NCI-H460 (cell line): ENCODE measurements around the gene ZMPSTE24. TPM values are rescaled to one million over a fixed set of nuclear protein-coding genes. Genes with fewer than 3 reads are reported as not detected.
"Not testable (repeated sequence)": the region's sequence is repeated elsewhere in the genome, so short reads cannot be mapped to it uniquely, and the experiment has no call there.

ENCODE experiments used
- DNase-seq: peaks from one replicate; pipeline ENCODE4 v3.0.0-alpha.2; 2016; ENCODE audit warnings: low read depth; ENCODE audit errors: extremely low read depth
- polyA plus RNA-seq: library from polyadenylated mRNA; depleted of rRNA; stranded (reverse); fragments of >200 nt; gene quantifications from 2 replicates; pipeline ENCODE4 v1.2.3, GENCODE V29; 2014; cell fraction: nucleus; rRNA removed
- total RNA-seq: library from RNA; depleted of rRNA; stranded (reverse); fragments of >200 nt; shearing (Covaris generic); gene quantifications from 2 replicates; pipeline ENCODE4 v1.2.3, GENCODE V29; 2014; rRNA removed

ZMPSTE24 gene
- total RNA-seq = 91.7 and 92.2 TPM in 2 replicates
- polyA plus RNA-seq = 54.9 and 66.1 TPM in 2 replicates

DNA sequence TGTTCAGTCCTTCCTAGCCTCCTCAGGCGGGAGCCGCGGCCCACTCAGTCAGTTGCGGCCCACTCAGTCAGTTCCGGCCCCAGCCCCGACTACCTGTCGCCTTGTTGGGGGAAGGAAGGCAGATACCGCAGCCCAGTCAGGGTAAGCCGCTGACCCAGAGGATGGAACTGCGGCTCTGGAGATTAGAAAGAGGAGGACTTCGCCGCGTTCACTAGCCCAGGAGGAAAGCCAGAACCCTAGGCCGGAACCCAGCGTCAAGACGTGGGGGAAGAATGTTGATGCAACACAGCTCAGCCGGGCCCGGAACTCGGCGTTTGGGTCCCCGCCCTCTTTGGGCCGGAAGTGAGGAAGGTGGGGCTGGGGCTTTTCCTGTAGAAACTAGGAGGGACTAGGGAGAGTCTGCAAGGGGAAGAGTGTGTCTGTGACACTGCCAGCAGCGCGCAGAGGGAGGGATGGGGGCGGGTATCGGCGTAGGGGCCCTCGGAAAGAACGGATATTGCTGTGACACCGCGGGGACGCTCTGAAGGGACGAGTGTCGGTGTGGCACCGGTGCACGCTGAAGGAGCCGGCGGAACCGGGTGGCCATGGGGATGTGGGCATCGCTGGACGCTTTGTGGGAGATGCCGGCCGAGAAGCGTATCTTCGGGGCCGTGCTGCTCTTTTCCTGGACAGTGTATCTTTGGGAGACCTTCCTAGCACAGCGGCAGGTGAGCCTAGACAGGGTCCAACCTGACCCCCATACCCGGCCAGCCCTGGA is at the start of gene ZMPSTE24:
TSS of gene ZMPSTE24 (plus strand) at position 549 of the 757 bp plus-strand sequence. CDS start at position 585, 36 bp downstream.
- peak; percentile 93 for DNase-seq

DNA sequence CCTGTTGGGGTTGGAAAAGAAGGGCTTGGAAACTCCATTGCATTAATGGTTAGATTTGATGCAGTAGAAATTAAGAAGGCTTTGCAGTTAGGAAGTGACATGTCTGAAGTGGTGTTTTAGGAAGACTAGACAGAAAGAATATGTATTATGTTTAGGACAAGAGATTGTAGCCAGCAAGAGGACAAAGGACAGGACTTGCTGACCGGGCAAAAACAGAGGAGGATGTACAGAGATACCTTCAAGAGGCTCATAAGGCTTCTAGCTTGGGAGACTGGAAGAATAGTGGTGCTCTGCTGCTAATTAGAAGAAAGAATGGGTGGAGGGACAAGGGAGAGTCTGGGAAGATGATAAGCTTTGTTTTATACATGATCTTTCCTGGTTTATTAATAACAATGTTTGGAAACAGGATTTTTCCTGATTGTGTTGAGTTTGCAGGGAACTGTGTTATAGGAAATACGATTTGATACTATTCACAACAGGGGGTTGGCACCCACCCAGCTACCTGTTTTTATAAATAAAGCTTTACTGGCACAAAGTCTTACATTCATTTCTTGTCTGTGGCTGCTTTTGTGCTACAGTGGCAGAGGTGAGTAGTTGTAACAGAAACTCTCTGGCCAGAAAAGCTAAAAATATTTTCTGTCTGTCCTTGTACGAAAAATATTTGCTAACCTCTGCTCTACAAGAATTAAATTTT is 47.4 kb upstream of the ZMPSTE24 start:
- no peak for DNase-seq

DNA sequence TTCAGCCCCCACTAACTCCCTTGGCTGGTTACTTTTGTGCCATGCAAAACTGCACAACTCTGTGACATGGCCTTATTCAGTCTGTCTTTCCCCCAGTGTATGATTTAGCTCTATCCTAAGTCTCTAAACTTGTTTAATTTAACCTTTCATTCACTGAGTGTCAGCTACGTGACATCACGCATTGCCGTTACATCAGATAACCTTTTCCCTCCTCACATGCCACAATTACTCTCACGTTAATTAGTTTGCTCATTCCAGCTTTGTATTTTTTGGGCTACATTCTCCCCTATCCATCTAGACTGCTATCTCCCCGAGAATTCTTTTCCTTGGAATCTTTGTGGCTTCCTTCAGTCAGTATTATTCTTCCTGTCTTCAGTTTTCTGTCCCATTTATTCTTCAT is 39.7 kb upstream of the ZMPSTE24 start:
- no peak for DNase-seq

DNA sequence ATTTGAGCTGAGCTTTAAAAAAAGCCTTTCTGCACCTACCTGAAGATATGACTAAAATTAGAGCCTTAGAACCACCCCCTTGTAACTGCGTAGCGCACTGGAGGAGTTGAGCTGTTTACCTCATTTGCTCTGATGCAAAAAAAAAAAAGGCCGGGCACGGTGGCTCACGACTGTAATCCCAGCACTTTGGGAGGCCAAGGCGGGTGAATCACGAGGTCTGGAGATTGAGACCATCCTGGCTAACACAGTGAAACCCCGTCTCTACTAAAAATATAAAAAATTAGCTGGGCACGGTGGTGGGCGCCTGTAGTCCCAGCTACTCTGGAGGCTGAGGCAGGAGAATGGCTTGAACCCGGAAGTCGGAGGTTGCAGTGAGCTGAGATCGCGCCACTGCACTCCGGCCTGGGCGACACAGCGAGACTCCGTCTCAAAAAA is 36.5 kb upstream of the ZMPSTE24 start:
- DNase-seq = not testable (repeated sequence)

DNA sequence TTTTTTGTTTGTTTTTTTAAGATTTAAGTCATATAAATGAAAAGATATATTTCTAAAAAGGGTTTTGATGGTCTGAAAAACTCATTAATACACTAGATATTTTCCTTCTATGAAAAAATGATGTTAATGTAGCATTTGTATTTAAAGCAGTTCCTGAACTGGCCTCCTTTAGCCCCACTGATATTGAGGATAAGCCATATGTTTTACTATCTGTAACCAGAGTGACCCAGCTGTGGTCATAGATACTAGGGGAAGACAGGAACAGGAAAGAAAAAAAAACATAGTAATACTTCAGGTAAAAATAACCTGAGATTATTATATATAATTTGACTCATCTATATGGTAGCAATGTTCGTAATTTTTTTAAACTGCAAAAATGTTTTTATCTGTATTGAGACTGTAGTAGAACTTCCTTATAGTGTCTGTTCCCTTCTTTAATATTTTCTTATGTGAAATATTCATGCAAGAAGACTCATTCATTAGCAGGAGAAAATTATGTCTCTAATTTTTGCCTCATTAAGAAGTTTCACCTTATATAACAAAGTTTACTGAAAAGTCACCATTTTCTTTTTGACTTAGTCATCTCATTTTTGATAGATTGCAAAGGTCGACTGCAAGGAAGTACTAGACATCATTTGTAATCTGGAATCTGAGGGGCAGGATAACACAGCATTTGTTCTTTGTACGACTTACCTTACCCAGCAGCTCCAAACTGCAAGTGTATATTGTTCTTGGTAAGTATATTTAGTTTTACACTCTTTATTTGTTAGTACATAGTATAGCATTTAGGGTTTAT is 35.9 kb upstream of the ZMPSTE24 start:
- DNase-seq = no peak

DNA sequence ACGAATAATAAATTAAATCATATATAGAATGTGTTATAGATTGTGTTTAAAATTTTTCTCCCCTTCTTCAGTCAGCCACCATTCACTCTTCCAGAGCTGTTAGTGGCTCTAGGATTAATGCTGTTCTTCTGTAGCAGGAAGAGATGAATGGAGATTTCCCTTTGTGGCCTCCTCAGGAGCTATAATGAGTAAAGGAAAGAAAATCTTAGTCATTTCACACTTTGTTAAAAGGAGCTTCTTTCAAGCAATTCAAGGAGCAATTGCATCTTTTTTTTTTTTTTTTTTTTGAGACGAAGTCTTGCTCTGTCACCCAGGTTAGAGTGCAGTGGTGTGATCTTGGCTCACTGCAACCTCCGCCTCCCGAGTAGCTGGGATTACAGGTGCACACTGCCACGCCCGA is 34.0 kb upstream of the ZMPSTE24 start:
- DNase-seq = no peak

DNA sequence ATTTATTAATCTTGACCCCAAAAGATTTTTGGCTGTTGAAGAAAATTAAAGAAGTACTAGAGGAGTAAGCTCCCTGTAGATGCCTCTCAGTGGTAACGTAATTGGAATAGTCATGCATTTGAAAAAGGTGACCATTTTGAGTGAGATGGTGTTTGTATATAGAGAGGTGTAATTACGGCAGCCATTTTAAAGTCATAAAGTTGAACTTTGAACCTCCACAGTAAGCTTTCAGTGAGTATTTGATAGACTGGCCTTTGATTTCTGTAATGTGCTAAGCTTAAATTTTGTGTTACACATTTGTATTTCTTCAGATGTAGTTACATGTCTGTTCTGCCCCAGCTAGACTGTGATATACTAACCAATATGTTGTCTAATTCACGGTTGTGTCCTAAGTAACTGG is 31.8 kb upstream of the ZMPSTE24 start:
- DNase-seq = no peak

DNA sequence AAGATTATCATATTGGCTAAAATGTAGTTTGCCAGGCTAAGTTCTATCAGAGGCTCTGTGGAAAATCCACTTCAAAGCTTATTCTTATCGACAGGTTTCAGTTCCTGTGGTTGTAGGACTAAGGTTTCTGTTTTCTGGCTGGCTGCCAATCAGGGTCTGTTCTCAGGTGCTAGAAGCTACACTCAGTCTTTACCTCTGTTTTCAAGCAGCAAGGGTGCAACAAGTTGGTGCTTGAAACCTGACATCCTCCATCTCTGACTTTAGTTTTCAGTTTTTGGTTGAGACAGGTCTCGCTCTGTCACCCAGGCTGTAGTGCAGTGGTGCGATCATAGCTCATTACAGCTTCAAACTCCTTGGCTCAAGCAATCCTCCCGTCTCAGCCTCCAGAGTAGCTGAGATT is 25.6 kb upstream of the ZMPSTE24 start:
- DNase-seq = no peak

DNA sequence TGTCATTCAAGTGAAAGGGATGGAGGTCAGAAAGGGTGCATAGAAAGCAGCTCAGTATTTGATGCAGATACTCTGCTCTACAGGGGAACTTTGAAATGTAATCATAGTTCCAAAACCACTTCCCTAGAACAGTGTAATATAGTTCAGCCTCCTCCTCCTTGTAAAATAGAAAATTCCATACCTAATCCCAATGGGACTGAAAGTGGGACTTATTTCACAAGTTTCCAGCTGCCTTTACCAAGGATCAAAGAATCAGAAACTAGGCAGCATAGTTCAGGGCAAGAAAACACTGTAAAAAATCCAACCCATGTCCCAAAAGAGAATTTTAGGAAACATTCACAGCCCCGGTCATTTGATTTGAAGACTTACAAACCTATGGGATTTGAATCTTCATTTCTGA is 18.4 kb upstream of the ZMPSTE24 start:
- DNase-seq = no peak

DNA sequence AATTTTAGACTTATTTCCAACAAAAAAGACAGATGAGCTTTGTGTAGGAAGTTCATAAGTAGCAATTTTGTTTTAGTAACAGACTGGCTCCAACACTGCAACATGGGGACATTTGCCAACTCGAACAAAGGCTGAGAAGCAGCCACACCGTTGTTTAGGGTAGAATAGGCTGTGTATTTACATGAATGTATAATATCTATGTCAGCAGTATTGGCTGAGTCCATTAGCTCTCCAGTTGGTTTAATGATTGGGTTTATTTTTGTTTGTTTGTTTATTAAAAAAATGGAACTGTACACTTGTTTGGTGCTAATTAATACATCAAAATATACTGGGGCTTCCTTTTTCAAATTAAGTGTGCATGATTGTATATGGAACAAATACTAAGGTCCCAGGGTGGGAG is 17.6 kb upstream of the ZMPSTE24 start:
- DNase-seq = no peak

DNA sequence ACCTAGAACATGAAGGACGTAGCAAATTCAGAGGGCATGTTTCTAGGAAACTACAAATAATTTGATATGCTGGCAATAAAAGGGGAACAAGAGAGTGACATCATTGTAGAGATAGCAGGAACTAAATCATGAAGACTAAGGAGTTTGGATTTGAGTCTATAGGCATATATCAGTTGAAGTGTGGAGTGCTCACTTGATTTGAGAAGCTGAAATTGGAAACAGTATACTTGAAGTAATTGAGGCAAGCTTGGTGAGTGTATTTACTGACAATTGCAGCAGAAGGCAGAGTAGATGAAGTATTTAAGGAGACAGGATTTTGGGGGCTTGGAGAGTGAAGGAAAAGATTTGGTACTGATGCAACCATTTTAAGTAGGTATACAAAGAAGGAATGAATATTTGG is 16.7 kb upstream of the ZMPSTE24 start:
- DNase-seq = no peak

DNA sequence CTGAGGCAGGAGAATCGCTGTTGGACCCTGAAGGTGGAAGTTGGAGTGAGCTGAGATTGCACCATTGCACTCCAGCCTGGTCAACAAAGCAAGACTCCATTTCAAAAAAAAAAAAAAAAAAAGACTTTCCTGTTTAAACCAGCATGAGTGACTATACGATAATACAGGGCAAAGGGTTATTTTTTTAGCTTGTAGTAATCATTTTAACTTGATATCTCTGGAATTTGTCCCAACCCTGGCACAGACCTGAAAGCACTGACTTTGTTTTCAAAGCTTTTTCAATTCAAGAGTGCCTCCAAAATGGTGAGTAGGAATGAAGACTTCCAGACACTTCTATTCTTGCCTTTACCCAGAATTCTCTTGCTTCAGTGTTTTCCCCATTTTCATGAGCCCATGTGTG is 14.7 kb upstream of the ZMPSTE24 start:
- no peak for DNase-seq

DNA sequence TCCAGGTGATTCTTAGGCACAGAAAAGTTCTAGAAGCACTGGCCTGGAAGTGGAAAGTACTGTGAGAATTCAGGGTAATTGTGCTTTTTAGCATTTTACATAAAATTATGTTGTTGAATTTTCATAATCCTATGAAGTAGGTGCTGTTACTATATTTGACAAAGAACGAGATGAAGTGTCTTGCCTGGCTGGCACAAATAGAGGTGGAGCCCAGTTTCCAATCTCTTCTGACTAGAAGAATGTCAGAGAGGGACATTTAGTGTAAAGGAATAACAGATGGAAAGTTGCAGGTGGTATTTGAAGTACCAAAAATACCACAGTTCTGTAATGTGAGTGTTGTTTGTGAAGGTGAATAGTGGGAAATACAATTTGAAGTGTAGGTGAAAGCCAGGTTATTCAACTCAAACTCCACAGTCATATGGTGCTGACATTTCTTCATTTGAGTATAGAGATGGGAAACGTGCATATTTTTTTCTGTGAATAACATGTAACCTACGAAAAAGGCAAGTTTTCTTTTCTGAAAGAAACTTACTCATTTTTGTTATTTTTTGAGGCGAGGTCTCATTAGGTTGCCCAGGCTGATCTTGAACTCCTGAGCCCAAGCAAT is 13.8 kb upstream of the ZMPSTE24 start:
- DNase-seq = no peak

DNA sequence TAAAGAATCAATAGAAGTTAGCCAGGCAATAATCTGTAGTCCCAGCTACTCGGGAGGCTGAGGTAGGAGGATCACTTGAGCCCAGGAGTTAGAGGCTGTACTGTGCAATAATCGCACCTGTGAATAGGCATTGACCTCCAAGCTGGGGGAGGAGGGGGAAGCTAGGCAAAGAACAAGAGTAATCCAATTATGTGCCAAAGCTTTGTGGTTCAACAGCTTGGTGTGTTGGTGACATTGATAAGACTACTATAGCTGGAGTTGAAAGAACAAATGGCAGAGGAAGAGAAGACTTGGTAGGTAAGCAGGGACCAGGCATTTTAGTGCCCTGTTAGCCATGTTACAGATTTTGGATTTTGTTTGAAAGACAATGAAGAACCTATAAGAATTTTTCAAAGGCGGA is 12.3 kb upstream of the ZMPSTE24 start:
- DNase-seq = no peak

DNA sequence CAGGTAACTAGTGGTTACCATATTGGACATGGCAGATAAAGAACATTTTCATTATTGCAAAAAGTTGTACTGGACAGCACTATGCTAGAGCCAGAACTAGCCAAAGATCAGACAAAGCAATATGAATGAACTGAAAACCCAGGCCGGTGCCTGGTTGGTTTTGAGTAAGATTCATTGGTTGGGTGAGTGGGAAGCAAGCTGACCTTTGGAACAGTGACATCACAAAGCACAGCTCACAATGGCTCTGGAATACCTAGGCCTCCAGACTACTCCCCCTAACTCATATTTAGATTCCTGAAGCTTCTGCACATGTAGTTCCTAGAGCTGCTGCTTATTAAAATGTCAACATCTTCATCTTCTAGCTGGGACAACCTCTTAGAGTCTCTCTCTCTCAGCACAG is 10.4 kb upstream of the ZMPSTE24 start, which contains the start of gene TMCO2:
TSS of gene TMCO2 (plus strand) at position 283 of the 400 bp plus-strand sequence. CDS start at position 340, 57 bp downstream.
- DNase-seq = no peak

DNA sequence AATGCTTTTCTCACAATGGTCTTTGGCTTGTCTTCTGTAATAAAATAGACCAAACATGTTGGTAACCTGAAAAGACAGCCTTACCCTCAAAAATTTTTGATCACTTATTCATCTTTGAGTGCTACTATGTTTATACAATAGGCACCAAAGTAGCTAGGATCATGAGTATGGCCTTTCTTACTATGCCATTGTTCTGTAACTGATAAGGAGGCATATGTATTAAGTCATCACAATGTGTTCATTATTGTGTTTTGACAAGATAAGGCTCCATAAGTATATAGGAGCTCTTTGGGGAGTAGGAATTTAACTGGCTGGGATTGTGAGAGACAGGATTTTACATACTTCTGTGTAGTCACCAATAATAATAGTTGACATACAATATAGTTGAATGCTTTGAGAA is 9.6 kb upstream of the ZMPSTE24 start:
- DNase-seq = no peak

DNA sequence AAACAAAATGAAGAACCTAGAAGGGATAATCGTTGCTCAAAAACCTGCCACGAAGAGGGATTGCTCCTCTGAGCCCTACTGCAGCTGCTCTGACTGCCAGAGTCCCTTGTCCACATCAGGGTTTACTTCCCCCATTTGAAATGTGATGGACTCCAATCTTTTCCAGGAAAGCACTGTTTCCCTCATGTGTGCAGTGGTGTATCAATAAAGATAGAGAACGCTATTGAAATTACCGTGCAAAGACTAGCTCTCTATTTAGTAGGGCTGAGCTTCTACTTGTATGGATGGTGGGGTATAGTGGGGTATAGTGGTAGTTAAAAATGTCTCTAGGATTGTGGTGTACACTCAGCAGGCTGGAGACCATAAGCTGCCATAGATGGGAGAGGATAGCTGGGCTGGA is 6.6 kb upstream of the ZMPSTE24 start:
- no peak for DNase-seq

DNA sequence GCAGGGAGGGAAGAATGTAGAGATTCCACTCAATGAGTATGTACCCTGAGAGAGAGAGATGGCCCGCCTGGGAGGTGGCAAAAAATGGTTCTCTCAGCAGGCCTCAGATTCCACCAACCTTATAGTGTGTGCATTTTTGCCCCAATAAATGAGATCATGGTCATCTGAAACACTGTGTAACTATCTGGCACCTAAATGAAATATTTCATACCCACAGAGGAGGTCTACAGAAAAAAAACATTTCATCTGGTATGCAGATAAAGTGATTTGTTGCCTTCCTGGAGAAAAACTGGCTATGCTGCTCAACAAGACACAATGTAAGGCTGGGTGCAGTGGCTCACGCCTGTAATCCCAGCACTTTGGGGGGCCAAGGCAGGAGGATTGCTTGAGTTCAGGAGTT is 5.4 kb upstream of the ZMPSTE24 start:
- DNase-seq = no peak

DNA sequence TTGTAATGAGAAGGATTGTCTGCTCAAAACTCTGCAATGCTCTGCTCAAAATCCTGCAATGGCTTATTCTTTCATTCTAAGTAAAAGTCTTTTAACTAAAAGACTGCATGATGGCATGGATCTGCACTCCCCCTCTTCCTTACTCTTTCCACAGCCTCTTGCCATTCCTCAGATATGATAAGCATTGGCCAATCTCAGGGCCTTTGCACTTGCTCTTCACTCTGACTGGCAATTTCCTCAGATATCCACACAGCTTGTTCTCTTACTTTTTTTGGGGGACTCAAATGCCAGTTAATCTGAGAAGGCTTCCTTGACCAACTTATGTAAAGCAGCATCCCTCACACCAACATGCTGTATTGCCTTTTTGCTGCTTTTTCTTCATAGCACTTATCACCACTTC is 2.8 kb upstream of the ZMPSTE24 start:
- no peak for DNase-seq

DNA sequence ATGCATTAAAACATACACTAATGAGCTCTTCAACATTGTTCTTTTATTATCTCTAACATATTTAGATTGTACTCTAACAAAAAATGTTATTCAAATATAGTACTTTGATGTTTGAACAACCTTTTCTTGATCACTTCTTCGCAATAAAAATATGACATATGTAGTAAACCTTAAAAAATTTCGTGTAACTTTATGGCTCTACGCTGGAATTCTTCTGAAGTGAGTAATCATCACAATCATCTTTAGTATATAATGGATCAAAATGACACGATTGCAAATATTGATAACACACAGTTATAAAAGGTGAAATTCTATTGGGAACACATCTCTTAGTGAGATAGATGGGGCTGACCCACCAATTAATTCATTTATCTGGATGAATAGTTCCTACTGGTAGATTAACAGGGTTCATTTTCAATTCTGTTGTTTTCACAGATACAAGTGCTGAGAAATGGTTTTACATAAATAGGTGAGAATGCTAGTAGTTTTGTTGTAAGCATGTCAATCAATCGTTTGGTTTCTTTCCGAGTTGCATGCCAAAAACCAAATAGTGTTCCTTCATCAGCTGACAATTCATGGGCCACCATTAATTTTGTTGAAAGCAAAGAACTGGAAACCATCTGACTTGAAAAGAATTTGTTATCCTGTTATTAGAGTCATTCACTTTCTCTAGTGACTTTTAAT is 1.5 kb upstream of the ZMPSTE24 start:
- DNase-seq = no peak
